K562 treated with DMSO at 1 percent for 4 hours (cell line): ENCODE results near the gene SMIM3. TPM values are rescaled to one million over a fixed set of nuclear protein-coding genes. Genes with fewer than 3 reads are reported as not detected.

Experiments
- total RNA-seq: library from RNA; unstranded; fragments of 300-600 nt; gene quantifications from 2 replicates; pipeline ENCODE4 v1.2.3, GENCODE V29; 2022; ENCODE audit not compliant: insufficient read depth

Gene SMIM3
- 44.4 and 51.4 TPM in 2 replicates for total RNA-seq

GRCh38 chr5:150778517-150779396, at the start of gene SMIM3:
TSS of gene SMIM3 (plus strand) at chr5:150778757. CDS start at chr5:150795441, 16,684 bp downstream.

DNA sequence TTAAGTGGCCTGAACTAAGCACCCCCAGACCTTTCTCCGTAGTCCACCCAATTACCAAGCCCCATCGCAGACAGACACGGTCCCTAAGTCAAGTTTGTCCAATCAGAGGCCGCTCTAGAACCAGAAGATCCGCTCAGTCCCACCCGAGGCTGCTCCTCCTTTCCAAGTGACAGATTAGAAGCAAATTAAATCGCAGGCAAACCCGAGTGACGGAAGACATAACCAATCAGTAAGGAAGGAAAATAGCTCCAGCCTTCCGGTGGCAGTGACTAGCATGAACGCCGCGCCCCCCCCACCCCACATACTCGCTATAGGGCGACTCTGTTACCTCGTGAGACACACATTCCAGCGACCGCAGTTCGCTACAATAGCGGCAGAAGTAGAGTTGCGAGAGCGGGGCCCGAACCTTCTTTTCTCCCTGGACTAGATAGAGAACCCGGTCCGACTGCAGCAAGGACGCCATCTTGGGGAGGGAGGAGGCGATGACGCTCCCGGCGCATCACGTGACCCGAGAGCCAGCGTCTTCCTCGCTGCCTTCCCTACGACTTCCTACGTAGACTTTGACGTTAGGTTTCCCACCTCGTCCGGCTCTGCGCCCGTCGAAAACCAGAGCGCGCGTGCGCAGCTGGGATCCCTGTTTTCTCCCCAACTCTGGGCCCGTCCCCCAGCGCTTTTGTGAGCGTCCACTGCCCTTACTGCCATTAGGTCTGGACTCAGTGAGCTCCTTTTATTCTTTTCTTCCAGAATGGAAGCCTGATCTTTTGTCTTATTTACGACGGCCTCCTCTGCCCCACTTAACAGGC, 19.8 kb upstream of the SMIM3 start, which contains the start of gene DCTN4:
Gene DCTN4, minus strand, starts transcription at position 487 of the 803 bp plus-strand sequence. Its CDS starts 24 bp downstream, at position 463.

GRCh38 chr5:150846308-150846653, 67.7 kb downstream of the SMIM3 start, which contains the start of gene IRGM:
TSS of gene IRGM (plus strand) at chr5:150846521. CDS start at chr5:150848124, 1,603 bp downstream.

Other genes with a start within 250 kb of the SMIM3 start
- gene SYNPO, start 138.1 kb upstream of the SMIM3 start, total RNA-seq, result not detected in 2 replicates
- gene MYOZ3, start 117.5 kb upstream of the SMIM3 start, total RNA-seq, result not detected in 2 replicates
- 35.4 and 50.3 TPM in 2 replicates for gene RBM22, start 77.7 kb upstream of the SMIM3 start, total RNA-seq
- 28.8 and 33.2 TPM in 2 replicates for gene DCTN4, start 19.7 kb upstream of the SMIM3 start, total RNA-seq
- not detected in 2 replicates for gene IRGM, start 67.8 kb downstream of the SMIM3 start, total RNA-seq
- 3.6 and 4.4 TPM in 2 replicates for gene ZNF300, start 126.2 kb downstream of the SMIM3 start, total RNA-seq
- 4.1 and 4.5 TPM in 2 replicates for gene GPX3, start 241.8 kb downstream of the SMIM3 start, total RNA-seq